ENCODE results near the gene ORC6.

DNA sequence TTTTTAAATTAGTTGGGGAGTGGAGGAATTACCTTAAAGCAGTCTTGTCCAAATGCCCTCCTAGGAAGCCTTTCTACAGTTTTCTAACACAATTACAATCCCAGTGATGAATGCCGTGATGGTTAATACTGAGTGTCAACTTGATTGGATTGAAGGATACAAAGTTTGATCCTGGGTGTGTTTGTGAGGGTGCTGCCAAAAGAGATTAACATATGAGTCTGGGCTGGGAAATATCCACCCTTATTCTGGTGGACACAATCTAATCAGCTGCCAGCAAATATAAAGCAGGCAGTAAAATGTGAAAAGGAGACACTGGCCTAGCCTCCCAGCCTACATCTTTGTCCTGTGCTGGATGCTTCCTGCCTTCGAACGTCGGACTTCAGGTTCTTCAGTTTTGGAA, 12.2 kb downstream of the ORC6 start:
- TF ChIP-seq FOXK2 (conservative IDR thresholded peaks at IDR 0.05 in 1 of 2, IDR thresholded peaks at IDR 0.05 in 1 of 2; ENCODE audit: low read depth in 2 of 2) (no peak), CTCF (IDR thresholded peaks at IDR 0.05 in 2 of 3, conservative IDR thresholded peaks at IDR 0.05 in 1 of 3; ENCODE audit: insufficient read depth in 2 of 3, low read depth in 1 of 3, low read length in 3 of 3) (no peak), PRDM10 (IDR thresholded peaks at IDR 0.05; ENCODE audit: partially characterized antibody) (no peak), POLR2AphosphoS2 (IDR thresholded peaks at IDR 0.05; ENCODE audit: low read length) (no peak)
- TF ChIP-seq, protein P1, sequence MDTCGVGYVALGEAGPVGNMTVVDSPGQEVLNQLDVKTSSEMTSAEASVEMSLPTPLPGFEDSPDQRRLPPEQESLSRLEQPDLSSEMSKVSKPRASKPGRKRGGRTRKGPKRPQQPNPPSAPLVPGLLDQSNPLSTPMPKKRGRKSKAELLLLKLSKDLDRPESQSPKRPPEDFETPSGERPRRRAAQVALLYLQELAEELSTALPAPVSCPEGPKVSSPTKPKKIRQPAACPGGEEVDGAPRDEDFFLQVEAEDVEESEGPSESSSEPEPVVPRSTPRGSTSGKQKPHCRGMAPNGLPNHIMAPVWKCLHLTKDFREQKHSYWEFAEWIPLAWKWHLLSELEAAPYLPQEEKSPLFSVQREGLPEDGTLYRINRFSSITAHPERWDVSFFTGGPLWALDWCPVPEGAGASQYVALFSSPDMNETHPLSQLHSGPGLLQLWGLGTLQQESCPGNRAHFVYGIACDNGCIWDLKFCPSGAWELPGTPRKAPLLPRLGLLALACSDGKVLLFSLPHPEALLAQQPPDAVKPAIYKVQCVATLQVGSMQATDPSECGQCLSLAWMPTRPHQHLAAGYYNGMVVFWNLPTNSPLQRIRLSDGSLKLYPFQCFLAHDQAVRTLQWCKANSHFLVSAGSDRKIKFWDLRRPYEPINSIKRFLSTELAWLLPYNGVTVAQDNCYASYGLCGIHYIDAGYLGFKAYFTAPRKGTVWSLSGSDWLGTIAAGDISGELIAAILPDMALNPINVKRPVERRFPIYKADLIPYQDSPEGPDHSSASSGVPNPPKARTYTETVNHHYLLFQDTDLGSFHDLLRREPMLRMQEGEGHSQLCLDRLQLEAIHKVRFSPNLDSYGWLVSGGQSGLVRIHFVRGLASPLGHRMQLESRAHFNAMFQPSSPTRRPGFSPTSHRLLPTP (IDR thresholded peaks at IDR 0.05; ENCODE audit: borderline replicate concordance, extremely low read depth, insufficient read length) = no peak
